ENCODE results near the gene ERCC1. TPM values are rescaled to one million over a fixed set of nuclear protein-coding genes. Genes with fewer than 3 reads are reported as not detected.

Gene ERCC1
- total RNA-seq, 1 experiment from 2014 or later = 43.7 TPM

DNA sequence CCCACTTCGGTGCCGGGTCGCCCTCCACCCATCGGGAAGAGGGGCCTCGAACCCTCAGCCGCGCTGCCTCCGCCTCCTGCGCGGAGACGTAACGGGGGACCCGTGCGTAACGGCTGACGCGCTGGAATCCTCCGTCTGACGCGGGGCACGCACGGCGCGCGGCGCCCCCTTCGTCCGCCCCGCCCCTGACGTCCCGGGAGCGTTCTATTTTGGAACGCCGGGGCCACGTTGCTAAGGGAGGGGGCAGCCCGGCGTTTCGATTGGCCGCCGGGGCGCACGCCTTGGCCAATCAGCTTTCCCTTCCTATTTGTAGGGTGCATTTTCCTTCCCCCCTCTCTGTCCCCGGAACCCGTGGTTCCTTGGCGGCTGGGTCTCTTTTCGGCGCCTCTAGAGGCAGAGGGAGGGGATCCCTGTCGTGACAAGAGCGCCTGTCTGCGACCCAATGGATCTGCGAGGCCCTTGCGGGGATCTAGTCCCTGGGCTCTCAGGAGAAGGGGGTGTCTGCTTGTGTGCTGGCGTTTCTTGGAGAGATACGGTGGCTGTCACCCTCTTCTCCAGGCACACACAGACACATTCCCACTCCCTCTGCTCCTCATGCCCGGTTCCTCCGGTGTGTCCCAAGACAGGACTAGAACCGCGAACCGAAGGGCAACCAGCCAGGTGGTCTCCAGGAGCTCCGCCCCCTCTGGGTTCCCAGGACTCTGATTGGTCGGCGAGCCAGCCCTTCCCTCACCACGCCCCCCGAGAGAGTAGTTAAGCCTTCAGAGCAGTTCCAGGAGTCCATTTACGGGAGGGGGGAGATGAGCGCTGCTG, 45.6 kb upstream of the ERCC1 start (continued):
- TF ChIP-seq, protein P1, sequence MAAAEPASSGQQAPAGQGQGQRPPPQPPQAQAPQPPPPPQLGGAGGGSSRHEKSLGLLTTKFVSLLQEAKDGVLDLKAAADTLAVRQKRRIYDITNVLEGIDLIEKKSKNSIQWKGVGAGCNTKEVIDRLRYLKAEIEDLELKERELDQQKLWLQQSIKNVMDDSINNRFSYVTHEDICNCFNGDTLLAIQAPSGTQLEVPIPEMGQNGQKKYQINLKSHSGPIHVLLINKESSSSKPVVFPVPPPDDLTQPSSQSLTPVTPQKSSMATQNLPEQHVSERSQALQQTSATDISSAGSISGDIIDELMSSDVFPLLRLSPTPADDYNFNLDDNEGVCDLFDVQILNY (CRISPR knock-in tag; IDR thresholded peaks at IDR 0.05) = no peak
- TF ChIP-seq FOXJ3 (CRISPR knock-in tag; IDR thresholded peaks at IDR 0.05; ENCODE audit: borderline replicate concordance) (no peak), OVOL2 (CRISPR knock-in tag; IDR thresholded peaks at IDR 0.05; ENCODE audit: borderline replicate concordance) (no peak), ZNF138 (CRISPR knock-in tag; conservative IDR thresholded peaks at IDR 0.05) (no peak)
- TF ChIP-seq, protein P2, sequence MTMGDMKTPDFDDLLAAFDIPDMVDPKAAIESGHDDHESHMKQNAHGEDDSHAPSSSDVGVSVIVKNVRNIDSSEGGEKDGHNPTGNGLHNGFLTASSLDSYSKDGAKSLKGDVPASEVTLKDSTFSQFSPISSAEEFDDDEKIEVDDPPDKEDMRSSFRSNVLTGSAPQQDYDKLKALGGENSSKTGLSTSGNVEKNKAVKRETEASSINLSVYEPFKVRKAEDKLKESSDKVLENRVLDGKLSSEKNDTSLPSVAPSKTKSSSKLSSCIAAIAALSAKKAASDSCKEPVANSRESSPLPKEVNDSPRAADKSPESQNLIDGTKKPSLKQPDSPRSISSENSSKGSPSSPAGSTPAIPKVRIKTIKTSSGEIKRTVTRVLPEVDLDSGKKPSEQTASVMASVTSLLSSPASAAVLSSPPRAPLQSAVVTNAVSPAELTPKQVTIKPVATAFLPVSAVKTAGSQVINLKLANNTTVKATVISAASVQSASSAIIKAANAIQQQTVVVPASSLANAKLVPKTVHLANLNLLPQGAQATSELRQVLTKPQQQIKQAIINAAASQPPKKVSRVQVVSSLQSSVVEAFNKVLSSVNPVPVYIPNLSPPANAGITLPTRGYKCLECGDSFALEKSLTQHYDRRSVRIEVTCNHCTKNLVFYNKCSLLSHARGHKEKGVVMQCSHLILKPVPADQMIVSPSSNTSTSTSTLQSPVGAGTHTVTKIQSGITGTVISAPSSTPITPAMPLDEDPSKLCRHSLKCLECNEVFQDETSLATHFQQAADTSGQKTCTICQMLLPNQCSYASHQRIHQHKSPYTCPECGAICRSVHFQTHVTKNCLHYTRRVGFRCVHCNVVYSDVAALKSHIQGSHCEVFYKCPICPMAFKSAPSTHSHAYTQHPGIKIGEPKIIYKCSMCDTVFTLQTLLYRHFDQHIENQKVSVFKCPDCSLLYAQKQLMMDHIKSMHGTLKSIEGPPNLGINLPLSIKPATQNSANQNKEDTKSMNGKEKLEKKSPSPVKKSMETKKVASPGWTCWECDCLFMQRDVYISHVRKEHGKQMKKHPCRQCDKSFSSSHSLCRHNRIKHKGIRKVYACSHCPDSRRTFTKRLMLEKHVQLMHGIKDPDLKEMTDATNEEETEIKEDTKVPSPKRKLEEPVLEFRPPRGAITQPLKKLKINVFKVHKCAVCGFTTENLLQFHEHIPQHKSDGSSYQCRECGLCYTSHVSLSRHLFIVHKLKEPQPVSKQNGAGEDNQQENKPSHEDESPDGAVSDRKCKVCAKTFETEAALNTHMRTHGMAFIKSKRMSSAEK (CRISPR knock-in tag; IDR thresholded peaks at IDR 0.05; ENCODE audit: borderline replicate concordance) = no peak

GRCh38 chr19:45468803-45469131, 45.0 kb upstream of the ERCC1 start:
- peak; percentile 11 for ATAC-seq
- Mint-ChIP-seq H3K27me3 (ENCODE audit: low read depth) (peaks cover 81% of the 10 kb centered on the region), H3K9me3 (no peaks in the 10 kb centered on the region), H3K27ac (peak overlapping the region; percentile 72; the same call in 1 of the 2 replicates), H3K4me3 (peak overlapping the region; percentile 87), H3K36me3 (no peaks in the 10 kb centered on the region), H3K4me1 (peaks cover 27% of the 10 kb centered on the region)
- ChIA-PET POLR2A (interaction anchor here (0.9 to 2.6 kb wide), 7 partner anchors 10 to 224 kb away, joined by 3 to 12 read pairs (median 4); partner anchors contain the start of gene QPCTL), CTCF (interaction anchor here (1.1 to 5.0 kb wide), 8 partner anchors 11 to 302 kb away, joined by 4 to 105 read pairs (median 10); no protein-coding TSS in a partner anchor)
- DNase-seq (ENCODE audit: low spot score) = no peak
- TF ChIP-seq, protein P3, sequence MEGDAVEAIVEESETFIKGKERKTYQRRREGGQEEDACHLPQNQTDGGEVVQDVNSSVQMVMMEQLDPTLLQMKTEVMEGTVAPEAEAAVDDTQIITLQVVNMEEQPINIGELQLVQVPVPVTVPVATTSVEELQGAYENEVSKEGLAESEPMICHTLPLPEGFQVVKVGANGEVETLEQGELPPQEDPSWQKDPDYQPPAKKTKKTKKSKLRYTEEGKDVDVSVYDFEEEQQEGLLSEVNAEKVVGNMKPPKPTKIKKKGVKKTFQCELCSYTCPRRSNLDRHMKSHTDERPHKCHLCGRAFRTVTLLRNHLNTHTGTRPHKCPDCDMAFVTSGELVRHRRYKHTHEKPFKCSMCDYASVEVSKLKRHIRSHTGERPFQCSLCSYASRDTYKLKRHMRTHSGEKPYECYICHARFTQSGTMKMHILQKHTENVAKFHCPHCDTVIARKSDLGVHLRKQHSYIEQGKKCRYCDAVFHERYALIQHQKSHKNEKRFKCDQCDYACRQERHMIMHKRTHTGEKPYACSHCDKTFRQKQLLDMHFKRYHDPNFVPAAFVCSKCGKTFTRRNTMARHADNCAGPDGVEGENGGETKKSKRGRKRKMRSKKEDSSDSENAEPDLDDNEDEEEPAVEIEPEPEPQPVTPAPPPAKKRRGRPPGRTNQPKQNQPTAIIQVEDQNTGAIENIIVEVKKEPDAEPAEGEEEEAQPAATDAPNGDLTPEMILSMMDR (IDR thresholded peaks at IDR 0.05) = no peak
- TF ChIP-seq IRF1 (CRISPR knock-in tag; IDR thresholded peaks at IDR 0.05) (no peak), GRHL2 (CRISPR knock-in tag; IDR thresholded peaks at IDR 0.05; ENCODE audit: insufficient replicate concordance, severe bottlenecking) (no peak), NR3C1 (CRISPR knock-in tag; conservative IDR thresholded peaks at IDR 0.05; ENCODE audit: low read depth) (no peak), ATF3 (CRISPR knock-in tag; conservative IDR thresholded peaks at IDR 0.05) (no peak), ATF1 (CRISPR knock-in tag; IDR thresholded peaks at IDR 0.05) (no peak), ZNF416 (CRISPR knock-in tag; IDR thresholded peaks at IDR 0.05) (no peak), RELA (CRISPR knock-in tag; IDR thresholded peaks at IDR 0.05; ENCODE audit: borderline replicate concordance) (no peak), FOXK1 (CRISPR knock-in tag; IDR thresholded peaks at IDR 0.05) (no peak), ZNF423 (CRISPR knock-in tag; IDR thresholded peaks at IDR 0.05) (no peak), RORB (CRISPR knock-in tag; IDR thresholded peaks at IDR 0.05) (no peak)
- TF ChIP-seq, protein P4, sequence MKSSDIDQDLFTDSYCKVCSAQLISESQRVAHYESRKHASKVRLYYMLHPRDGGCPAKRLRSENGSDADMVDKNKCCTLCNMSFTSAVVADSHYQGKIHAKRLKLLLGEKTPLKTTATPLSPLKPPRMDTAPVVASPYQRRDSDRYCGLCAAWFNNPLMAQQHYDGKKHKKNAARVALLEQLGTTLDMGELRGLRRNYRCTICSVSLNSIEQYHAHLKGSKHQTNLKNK (CRISPR knock-in tag; IDR thresholded peaks at IDR 0.05) = no peak
- TF ChIP-seq, protein P5, sequence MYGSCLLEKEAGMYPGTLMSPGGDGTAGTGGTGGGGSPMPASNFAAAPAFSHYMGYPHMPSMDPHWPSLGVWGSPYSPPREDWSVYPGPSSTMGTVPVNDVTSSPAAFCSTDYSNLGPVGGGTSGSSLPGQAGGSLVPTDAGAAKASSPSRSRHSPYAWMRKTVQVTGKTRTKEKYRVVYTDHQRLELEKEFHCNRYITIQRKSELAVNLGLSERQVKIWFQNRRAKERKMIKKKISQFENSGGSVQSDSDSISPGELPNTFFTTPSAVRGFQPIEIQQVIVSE (CRISPR knock-in tag; IDR thresholded peaks at IDR 0.05; ENCODE audit: borderline replicate concordance) = no peak
- TF ChIP-seq, protein P6, sequence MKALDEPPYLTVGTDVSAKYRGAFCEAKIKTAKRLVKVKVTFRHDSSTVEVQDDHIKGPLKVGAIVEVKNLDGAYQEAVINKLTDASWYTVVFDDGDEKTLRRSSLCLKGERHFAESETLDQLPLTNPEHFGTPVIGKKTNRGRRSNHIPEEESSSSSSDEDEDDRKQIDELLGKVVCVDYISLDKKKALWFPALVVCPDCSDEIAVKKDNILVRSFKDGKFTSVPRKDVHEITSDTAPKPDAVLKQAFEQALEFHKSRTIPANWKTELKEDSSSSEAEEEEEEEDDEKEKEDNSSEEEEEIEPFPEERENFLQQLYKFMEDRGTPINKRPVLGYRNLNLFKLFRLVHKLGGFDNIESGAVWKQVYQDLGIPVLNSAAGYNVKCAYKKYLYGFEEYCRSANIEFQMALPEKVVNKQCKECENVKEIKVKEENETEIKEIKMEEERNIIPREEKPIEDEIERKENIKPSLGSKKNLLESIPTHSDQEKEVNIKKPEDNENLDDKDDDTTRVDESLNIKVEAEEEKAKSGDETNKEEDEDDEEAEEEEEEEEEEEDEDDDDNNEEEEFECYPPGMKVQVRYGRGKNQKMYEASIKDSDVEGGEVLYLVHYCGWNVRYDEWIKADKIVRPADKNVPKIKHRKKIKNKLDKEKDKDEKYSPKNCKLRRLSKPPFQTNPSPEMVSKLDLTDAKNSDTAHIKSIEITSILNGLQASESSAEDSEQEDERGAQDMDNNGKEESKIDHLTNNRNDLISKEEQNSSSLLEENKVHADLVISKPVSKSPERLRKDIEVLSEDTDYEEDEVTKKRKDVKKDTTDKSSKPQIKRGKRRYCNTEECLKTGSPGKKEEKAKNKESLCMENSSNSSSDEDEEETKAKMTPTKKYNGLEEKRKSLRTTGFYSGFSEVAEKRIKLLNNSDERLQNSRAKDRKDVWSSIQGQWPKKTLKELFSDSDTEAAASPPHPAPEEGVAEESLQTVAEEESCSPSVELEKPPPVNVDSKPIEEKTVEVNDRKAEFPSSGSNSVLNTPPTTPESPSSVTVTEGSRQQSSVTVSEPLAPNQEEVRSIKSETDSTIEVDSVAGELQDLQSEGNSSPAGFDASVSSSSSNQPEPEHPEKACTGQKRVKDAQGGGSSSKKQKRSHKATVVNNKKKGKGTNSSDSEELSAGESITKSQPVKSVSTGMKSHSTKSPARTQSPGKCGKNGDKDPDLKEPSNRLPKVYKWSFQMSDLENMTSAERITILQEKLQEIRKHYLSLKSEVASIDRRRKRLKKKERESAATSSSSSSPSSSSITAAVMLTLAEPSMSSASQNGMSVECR (CRISPR knock-in tag; IDR thresholded peaks at IDR 0.05; ENCODE audit: borderline replicate concordance) = no peak

Data from WTC11 (cell line).